ENCODE data around the gene GNA15.

Gene GNA15

GRCh38 chr19:3096267-3096901 is 39.4 kb upstream of the GNA15 start:
- Histone ChIP-seq H3K4me3 (peak overlapping the region; percentile 91 to 97), H3K9me3 (no peaks in the 10 kb centered on the region), H3K4me1 (peaks cover 5 to 69% (median 57%) of the 10 kb centered on the region in 4 donors), H3K27ac (peak overlapping the region; percentile 68 to 80), H3K36me3 (no peaks in the 10 kb centered on the region), H3K27me3 (no peaks in the 10 kb centered on the region)
- intact Hi-C loops (cut with DNase I; ENCODE audit: low total_unique reads), result no loop called here
- TF ChIP-seq CTCF (IDR thresholded peaks at IDR 0.05), result no peak
- DNase-seq, result no peak

- intact Hi-C loops (cut with DNase I; ENCODE audit: low total_unique reads), result no loop called here
- no peak for DNase-seq
- Histone ChIP-seq H3K27ac (peak overlapping the region; percentile 80 to 81), H3K9me3 (no peaks in the 10 kb centered on the region), H3K27me3 (no peaks in the 10 kb centered on the region), H3K4me1 (peaks cover 5 to 71% (median 59%) of the 10 kb centered on the region in 4 donors), H3K4me3 (peak overlapping the region; percentile 91 to 97), H3K36me3 (no peaks in the 10 kb centered on the region)
- TF ChIP-seq CTCF (IDR thresholded peaks at IDR 0.05), result no peak
Measured at GRCh38 chr19:3096902-3097326, 38.9 kb upstream of the GNA15 start.

GRCh38 chr19:3097442-3097871 is 38.4 kb upstream of the GNA15 start:
- intact Hi-C loops (cut with DNase I; ENCODE audit: low total_unique reads), result no loop called here
- Histone ChIP-seq H3K36me3 (no peaks in the 10 kb centered on the region), H3K4me1 (peaks cover 5 to 77% (median 62%) of the 10 kb centered on the region in 4 donors), H3K27me3 (no peaks in the 10 kb centered on the region), H3K4me3 (peak overlapping the region; percentile 49 to 91), H3K27ac (peak overlapping the region; percentile 80 to 81), H3K9me3 (no peaks in the 10 kb centered on the region)
- no peak for DNase-seq
- no peak for TF ChIP-seq CTCF (IDR thresholded peaks at IDR 0.05)

GRCh38 chr19:3098141-3098514 is 37.7 kb upstream of the GNA15 start:
- no peak for TF ChIP-seq CTCF (IDR thresholded peaks at IDR 0.05)
- peak overlapping the region; percentile 49 to 91 for H3K4me3 ChIP-seq
- DNase-seq, result no peak
- H3K36me3 ChIP-seq, result no peaks in the 10 kb centered on the region
- H3K4me1 ChIP-seq, result peaks cover 5 to 83% (median 65%) of the 10 kb centered on the region in 4 donors
- H3K9me3 ChIP-seq, result no peaks in the 10 kb centered on the region
- intact Hi-C loops (cut with DNase I; ENCODE audit: low total_unique reads), result no loop called here
- H3K27me3 ChIP-seq, result no peaks in the 10 kb centered on the region
- H3K27ac ChIP-seq, result peak overlapping the region; percentile 80 to 81

GRCh38 chr19:3098515-3099346 is 37.1 kb upstream of the GNA15 start:
- Histone ChIP-seq H3K27me3 (no peaks in the 10 kb centered on the region), H3K27ac (peak overlapping the region; percentile 80 to 81), H3K4me1 (peaks cover 5 to 87% (median 65%) of the 10 kb centered on the region in 4 donors), H3K36me3 (no peaks in the 10 kb centered on the region), H3K4me3 (peak overlapping the region; percentile 49 to 91), H3K9me3 (no peaks in the 10 kb centered on the region)
- intact Hi-C loops (cut with DNase I; ENCODE audit: low total_unique reads), result no loop called here
- TF ChIP-seq CTCF (IDR thresholded peaks at IDR 0.05), result no peak
- DNase-seq, result peak; percentile 67 to 90

Measured in tibial artery (tissue), 4 donors.